Suprapubic skin (tissue), 3 donors: ENCODE measurements around the gene GRIN3B.

Experiments used
- POLR2A ChIP-seq, 2 donors: fragments of 450-650 bp; IDR thresholded peaks; one replicate each; pipeline ENCODE4 v1.6.1; 2017; ENCODE audit warnings: antibody characterized with exemption in 2 of 2, mild to moderate bottlenecking in 2 of 2, moderate library complexity in 2 of 2
- TF ChIP-seq, protein P1 (sequence below), 2 donors: fragments of 200-600 bp in 1 of 2; fragments of 450-650 bp in 1 of 2; sonication (generic) in 1 of 2; IDR thresholded peaks; one replicate each; pipeline ENCODE4 v1.5.1; 2016 to 2019; ENCODE audit warnings: antibody characterized with exemption in 2 of 2, mild to moderate bottlenecking in 1 of 2, moderate library complexity in 1 of 2

DNA sequence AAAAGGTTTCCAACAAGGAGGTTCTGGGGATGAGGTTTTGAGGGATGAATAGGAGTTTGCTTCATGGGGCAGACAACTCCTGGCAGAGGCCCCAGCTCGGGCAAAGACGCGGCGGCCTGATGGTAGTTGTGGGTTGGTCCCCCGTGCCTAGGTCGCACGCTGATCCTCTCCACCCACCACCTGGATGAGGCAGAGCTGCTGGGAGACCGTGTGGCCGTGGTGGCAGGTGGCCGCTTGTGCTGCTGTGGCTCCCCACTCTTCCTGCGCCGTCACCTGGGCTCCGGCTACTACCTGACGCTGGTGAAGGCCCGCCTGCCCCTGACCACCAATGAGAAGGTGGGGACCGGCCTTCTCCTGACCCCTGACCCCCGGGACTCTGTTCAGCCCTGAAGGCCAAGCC is 51.6 kb downstream of the GRIN3B start:
- TF ChIP-seq, protein P1, sequence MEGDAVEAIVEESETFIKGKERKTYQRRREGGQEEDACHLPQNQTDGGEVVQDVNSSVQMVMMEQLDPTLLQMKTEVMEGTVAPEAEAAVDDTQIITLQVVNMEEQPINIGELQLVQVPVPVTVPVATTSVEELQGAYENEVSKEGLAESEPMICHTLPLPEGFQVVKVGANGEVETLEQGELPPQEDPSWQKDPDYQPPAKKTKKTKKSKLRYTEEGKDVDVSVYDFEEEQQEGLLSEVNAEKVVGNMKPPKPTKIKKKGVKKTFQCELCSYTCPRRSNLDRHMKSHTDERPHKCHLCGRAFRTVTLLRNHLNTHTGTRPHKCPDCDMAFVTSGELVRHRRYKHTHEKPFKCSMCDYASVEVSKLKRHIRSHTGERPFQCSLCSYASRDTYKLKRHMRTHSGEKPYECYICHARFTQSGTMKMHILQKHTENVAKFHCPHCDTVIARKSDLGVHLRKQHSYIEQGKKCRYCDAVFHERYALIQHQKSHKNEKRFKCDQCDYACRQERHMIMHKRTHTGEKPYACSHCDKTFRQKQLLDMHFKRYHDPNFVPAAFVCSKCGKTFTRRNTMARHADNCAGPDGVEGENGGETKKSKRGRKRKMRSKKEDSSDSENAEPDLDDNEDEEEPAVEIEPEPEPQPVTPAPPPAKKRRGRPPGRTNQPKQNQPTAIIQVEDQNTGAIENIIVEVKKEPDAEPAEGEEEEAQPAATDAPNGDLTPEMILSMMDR (IDR thresholded peaks at IDR 0.05): no peak
- no peak for TF ChIP-seq POLR2A (IDR thresholded peaks at IDR 0.05)
